ENCODE results near the gene OOSP4A. TPM values are rescaled to one million over a fixed set of nuclear protein-coding genes. Genes with fewer than 3 reads are reported as not detected.

The OOSP4A gene
- not detected in 2 replicates for total RNA-seq (2014; rRNA removed; shearing (Covaris generic))
- not detected in 2 replicates for polyA plus RNA-seq (2015; cell fraction: cytosol; rRNA removed)
- not detected in 2 replicates for polyA plus RNA-seq (2015; cell fraction: nucleus; rRNA removed)

GRCh38 chr11:59963733-59964132 lies at the start of gene OOSP4A:
Gene OOSP4A, plus strand, starts transcription at chr11:59964033. Its CDS starts 0 bp downstream, at chr11:59964033.
- in situ Hi-C loops (cut with HindIII; ENCODE audit: low pct_unique_long_range_greater_than_20kb, low sequenced_read_pairs), result no loop called here
- DNase-seq (ENCODE audit: low read depth, low spot score), result no peak

GRCh38 chr11:59918480-59918879 lies 45.4 kb upstream of the OOSP4A start:
- in situ Hi-C loops (cut with HindIII; ENCODE audit: low pct_unique_long_range_greater_than_20kb, low sequenced_read_pairs), result no loop called here
- DNase-seq (ENCODE audit: low read depth, low spot score), result no peak

GRCh38 chr11:59918987-59919589 lies 44.7 kb upstream of the OOSP4A start:
- peak; percentile 68 for DNase-seq (ENCODE audit: low read depth, low spot score)

GRCh38 chr11:59923813-59924212 lies 40.0 kb upstream of the OOSP4A start:
- in situ Hi-C loops (cut with HindIII; ENCODE audit: low pct_unique_long_range_greater_than_20kb, low sequenced_read_pairs), result no loop called here
- no peak for DNase-seq (ENCODE audit: low read depth, low spot score)

More at GRCh38 chr11:59918987-59919589, 44.7 kb upstream of the OOSP4A start:
- in situ Hi-C loops (cut with HindIII; ENCODE audit: low pct_unique_long_range_greater_than_20kb, low sequenced_read_pairs), result no loop called here

GRCh38 chr11:59931688-59932087 lies 32.1 kb upstream of the OOSP4A start:
- in situ Hi-C loops (cut with HindIII; ENCODE audit: low pct_unique_long_range_greater_than_20kb, low sequenced_read_pairs), result no loop called here
- DNase-seq (ENCODE audit: low read depth, low spot score), result no peak

- in situ Hi-C loops (cut with HindIII; ENCODE audit: low pct_unique_long_range_greater_than_20kb, low sequenced_read_pairs), result no loop called here
- no peak for DNase-seq (ENCODE audit: low read depth, low spot score)
These were observed 25.7 kb upstream of the OOSP4A start, which contains the start of gene OOSP1 for GRCh38 chr11:59938132-59938531. Gene OOSP1, plus strand, starts transcription at chr11:59938432. Its CDS starts 23 bp downstream, at chr11:59938455.

- in situ Hi-C loops (cut with HindIII; ENCODE audit: low pct_unique_long_range_greater_than_20kb, low sequenced_read_pairs), result no loop called here
- DNase-seq (ENCODE audit: low read depth, low spot score), result no peak
These were observed 25.1 kb upstream of the OOSP4A start for GRCh38 chr11:59938718-59939117.

- DNase-seq (ENCODE audit: low read depth, low spot score), result no peak
- in situ Hi-C loops (cut with HindIII; ENCODE audit: low pct_unique_long_range_greater_than_20kb, low sequenced_read_pairs), result no loop called here
These were observed 24.4 kb upstream of the OOSP4A start for GRCh38 chr11:59939482-59939881.

GRCh38 chr11:59941091-59941490 lies 22.7 kb upstream of the OOSP4A start:
- in situ Hi-C loops (cut with HindIII; ENCODE audit: low pct_unique_long_range_greater_than_20kb, low sequenced_read_pairs), result no loop called here

GRCh38 chr11:59943997-59944714 lies 19.7 kb upstream of the OOSP4A start:
- in situ Hi-C loops (cut with HindIII; ENCODE audit: low pct_unique_long_range_greater_than_20kb, low sequenced_read_pairs), result no loop called here
- DNase-seq (ENCODE audit: low read depth, low spot score), result no peak

More at GRCh38 chr11:59941091-59941490, 22.7 kb upstream of the OOSP4A start:
- DNase-seq (ENCODE audit: low read depth, low spot score), result peak; percentile 60

- in situ Hi-C loops (cut with HindIII; ENCODE audit: low pct_unique_long_range_greater_than_20kb, low sequenced_read_pairs), result no loop called here
- DNase-seq (ENCODE audit: low read depth, low spot score), result no peak
These were observed 19.1 kb upstream of the OOSP4A start for GRCh38 chr11:59944720-59945119.

GRCh38 chr11:59953463-59954218 lies 10.2 kb upstream of the OOSP4A start:
- in situ Hi-C loops (cut with HindIII; ENCODE audit: low pct_unique_long_range_greater_than_20kb, low sequenced_read_pairs), result no loop called here
- DNase-seq (ENCODE audit: low read depth, low spot score), result no peak

GRCh38 chr11:59954219-59954847 lies 9.5 kb upstream of the OOSP4A start:
- DNase-seq (ENCODE audit: low read depth, low spot score), result no peak
- in situ Hi-C loops (cut with HindIII; ENCODE audit: low pct_unique_long_range_greater_than_20kb, low sequenced_read_pairs), result no loop called here

- no peak for DNase-seq (ENCODE audit: low read depth, low spot score)
- in situ Hi-C loops (cut with HindIII; ENCODE audit: low pct_unique_long_range_greater_than_20kb, low sequenced_read_pairs), result no loop called here
These were observed 6.7 kb upstream of the OOSP4A start for GRCh38 chr11:59957094-59957493.

- no peak for DNase-seq (ENCODE audit: low read depth, low spot score)
- in situ Hi-C loops (cut with HindIII; ENCODE audit: low pct_unique_long_range_greater_than_20kb, low sequenced_read_pairs), result no loop called here
These were observed 3.1 kb upstream of the OOSP4A start for GRCh38 chr11:59960502-59961381.

GRCh38 chr11:59962107-59962482 lies 1.7 kb upstream of the OOSP4A start:
- no peak for DNase-seq (ENCODE audit: low read depth, low spot score)
- in situ Hi-C loops (cut with HindIII; ENCODE audit: low pct_unique_long_range_greater_than_20kb, low sequenced_read_pairs), result no loop called here

- in situ Hi-C loops (cut with HindIII; ENCODE audit: low pct_unique_long_range_greater_than_20kb, low sequenced_read_pairs), result no loop called here
- no peak for DNase-seq (ENCODE audit: low read depth, low spot score)
These were observed 1.6 kb downstream of the OOSP4A start for GRCh38 chr11:59965424-59965823.

Data from SK-MEL-5 (cell line).